ENCODE data around the gene CTBP2. TPM values are rescaled to one million over a fixed set of nuclear protein-coding genes. Genes with fewer than 3 reads are reported as not detected.

Gene CTBP2
- polyA plus RNA-seq, 1 donor (not counting 4 experiments of a cell fraction or from before 2014, with no cell fraction given) = 76.0 TPM

GRCh38 chr10:124991835-124992234 is 168.5 kb downstream of the CTBP2 start:
- FAIRE-seq = no peak
- Histone ChIP-seq H3K79me2 (ENCODE audit: control insufficient read depth, insufficient read depth, low read length) (peaks cover 2% of the 10 kb centered on the region), H3K36me3 (ENCODE audit: control insufficient read depth in 2 of 2, extremely low read depth in 1 of 2, insufficient read depth in 2 of 2, low read length in 2 of 2) (peaks cover 46 to 48% of the 10 kb centered on the region in 2 experiments)

GRCh38 chr10:124990671-124991625 is 169.4 kb downstream of the CTBP2 start:
- TF ChIP-seq CTCF (optimal IDR thresholded peaks at IDR 0.05 in 1 of 3, IDR thresholded peaks at IDR 0.05 in 1 of 3, conservative IDR thresholded peaks at IDR 0.05 in 1 of 3; ENCODE audit: extremely low read depth in 1 of 3, insufficient read depth in 2 of 3, low read length in 3 of 3) (no peak), EZH2 (IDR thresholded peaks at IDR 0.05; ENCODE audit: low read length) (no peak)
- Histone ChIP-seq H3K27me3 (ENCODE audit: control insufficient read depth, extremely low read depth, insufficient read depth, low read length) (no peaks in the 10 kb centered on the region), H3K9me1 (ENCODE audit: control insufficient read depth, extremely low read depth, insufficient read depth, low read length) (no peaks in the 10 kb centered on the region), H4K20me1 (ENCODE audit: control insufficient read depth, extremely low read depth, insufficient read depth, low read length) (no peaks in the 10 kb centered on the region), H3K9ac (ENCODE audit: control insufficient read depth, extremely low read depth, insufficient read depth, low read length) (no peak overlapping the region), H3K4me1 (ENCODE audit: control insufficient read depth, extremely low read depth, insufficient read depth, low read length) (peaks cover 5% of the 10 kb centered on the region), H2AFZ (ENCODE audit: control insufficient read depth, low read length) (no peak overlapping the region), H3K79me2 (ENCODE audit: control insufficient read depth, insufficient read depth, low read length) (peaks cover 2% of the 10 kb centered on the region), H3K36me3 (ENCODE audit: control insufficient read depth in 2 of 2, extremely low read depth in 1 of 2, insufficient read depth in 2 of 2, low read length in 2 of 2) (peaks cover 41 to 43% of the 10 kb centered on the region in 2 experiments), H3K9me3 (ENCODE audit: control insufficient read depth, low read depth, low read length) (no peaks in the 10 kb centered on the region), H3K4me2 (ENCODE audit: control insufficient read depth, extremely low read depth, insufficient read depth, low read depth, low read length) (no peak overlapping the region), H3K4me3 (ENCODE audit: control insufficient read depth in 2 of 3, extremely low read depth in 1 of 3, insufficient read depth in 2 of 3, low read depth in 1 of 3, low read length in 3 of 3) (no peak overlapping the region), H3K27ac (ENCODE audit: control insufficient read depth, insufficient read depth, low read length) (no peak overlapping the region)
- FAIRE-seq = no peak
- dilution Hi-C loops (cut with MboI; ENCODE audit: extremely low pct_ligation_motif_present, low sequenced_read_pairs) = no loop called here
- DNase-seq (ENCODE audit: low read depth, low spot score) = no peak

More at GRCh38 chr10:124991835-124992234, 168.5 kb downstream of the CTBP2 start:
- no peak overlapping the region for H3K27ac ChIP-seq (ENCODE audit: control insufficient read depth, insufficient read depth, low read length)
- TF ChIP-seq CTCF (optimal IDR thresholded peaks at IDR 0.05 in 1 of 3, IDR thresholded peaks at IDR 0.05 in 1 of 3, conservative IDR thresholded peaks at IDR 0.05 in 1 of 3; ENCODE audit: extremely low read depth in 1 of 3, insufficient read depth in 2 of 3, low read length in 3 of 3) (no peak), EZH2 (IDR thresholded peaks at IDR 0.05; ENCODE audit: low read length) (no peak)
- H3K4me3 ChIP-seq (ENCODE audit: control insufficient read depth in 2 of 3, extremely low read depth in 1 of 3, insufficient read depth in 2 of 3, low read depth in 1 of 3, low read length in 3 of 3) = no peak overlapping the region
- H3K27me3 ChIP-seq (ENCODE audit: control insufficient read depth, extremely low read depth, insufficient read depth, low read length) = no peaks in the 10 kb centered on the region
- H3K4me1 ChIP-seq (ENCODE audit: control insufficient read depth, extremely low read depth, insufficient read depth, low read length) = peaks cover 5% of the 10 kb centered on the region
- DNase-seq (ENCODE audit: low read depth, low spot score) = no peak
- H2AFZ ChIP-seq (ENCODE audit: control insufficient read depth, low read length) = no peak overlapping the region
- H3K9me3 ChIP-seq (ENCODE audit: control insufficient read depth, low read depth, low read length) = no peaks in the 10 kb centered on the region
- H3K4me2 ChIP-seq (ENCODE audit: control insufficient read depth, extremely low read depth, insufficient read depth, low read depth, low read length) = no peak overlapping the region
- H3K9me1 ChIP-seq (ENCODE audit: control insufficient read depth, extremely low read depth, insufficient read depth, low read length) = no peaks in the 10 kb centered on the region
- H4K20me1 ChIP-seq (ENCODE audit: control insufficient read depth, extremely low read depth, insufficient read depth, low read length) = no peaks in the 10 kb centered on the region
- H3K9ac ChIP-seq (ENCODE audit: control insufficient read depth, extremely low read depth, insufficient read depth, low read length) = no peak overlapping the region
- dilution Hi-C loops (cut with MboI; ENCODE audit: extremely low pct_ligation_motif_present, low sequenced_read_pairs) = no loop called here

All from keratinocyte (primary cell).